NB4 (cell line): ENCODE measurements around the gene GLI3.

ENCODE experiments used
- CTCF ChIP-seq: IDR thresholded peaks from one replicate; pipeline ENCODE4 v1.5.1; 2012; ENCODE audit warnings: low read depth, low read length
- MAX ChIP-seq: IDR thresholded peaks from 2 replicates; pipeline ENCODE4 v1.6.1; 2011; ENCODE audit warnings: low read depth, low read length
- MYC ChIP-seq: IDR thresholded peaks from 2 replicates; pipeline ENCODE4 v1.6.1; 2011; ENCODE audit warnings: low read depth, low read length

GRCh38 chr7:42021631-42022030 is 215.4 kb downstream of the GLI3 start:
- TF ChIP-seq CTCF (no peak), MAX (no peak), MYC (no peak)
